HL-60 (cell line): ENCODE measurements around the gene MRPS18A.

Experiments used
- DNase-seq, 2 experiments: peaks; one replicate each; pipeline ENCODE4 v3.0.0-alpha.2; 2010 to 2020; ENCODE audit warnings: low read depth in 1 of 2, low spot score in 1 of 2
- H3K27ac ChIP-seq: fragments of 250-450 bp; sonication (Bioruptor Pico); replicated peaks from 2 replicates; pipeline ENCODE4 v1.5.1; 2020; ENCODE audit warnings: mild to moderate bottlenecking, moderate library complexity
- H3K27me3 ChIP-seq: fragments of 250-450 bp; sonication (Bioruptor Pico); 2 replicates; pipeline ENCODE4 v1.5.1; 2021; ENCODE audit warnings: mild to moderate bottlenecking, moderate library complexity; ENCODE audit not compliant: insufficient read depth, poor library complexity, severe bottlenecking
- H3K4me3 ChIP-seq: replicated peaks from 2 replicates; pipeline ENCODE4 v1.5.1; 2011; ENCODE audit warnings: mild to moderate bottlenecking, control low read depth, low read length; ENCODE audit not compliant: insufficient read depth
- GABPA ChIP-seq: IDR thresholded peaks from 2 replicates; pipeline ENCODE4 v1.6.1; 2012; ENCODE audit warnings: low read depth
- POLR2AphosphoS5 ChIP-seq: IDR thresholded peaks from 2 replicates; pipeline ENCODE4 v1.6.1; 2012; ENCODE audit warnings: low read depth
- SPI1 ChIP-seq: IDR thresholded peaks from 2 replicates; pipeline ENCODE4 v1.6.1; 2012; ENCODE audit warnings: low read depth, mild to moderate bottlenecking, borderline replicate concordance
- TF ChIP-seq, protein P1 (sequence below): IDR thresholded peaks from one replicate; pipeline ENCODE4 v1.5.1; 2011; ENCODE audit warnings: low read length, control low read depth, inconsistent platforms; ENCODE audit not compliant: insufficient read depth
- TF ChIP-seq, protein P2 (sequence below): IDR thresholded peaks from 2 replicates; pipeline ENCODE4 v1.6.1; 2012; ENCODE audit warnings: low read depth; ENCODE audit not compliant: insufficient replicate concordance

The MRPS18A gene

GRCh38 chr6:43628393-43629103 lies 59.0 kb downstream of the MRPS18A start:
- Histone ChIP-seq H3K4me3 (peak overlapping the region; percentile 67), H3K27me3 (no peaks in the 10 kb centered on the region), H3K27ac (peak overlapping the region; percentile 90)
- DNase-seq = peak; percentile 56 to 57
- TF ChIP-seq, protein P1, sequence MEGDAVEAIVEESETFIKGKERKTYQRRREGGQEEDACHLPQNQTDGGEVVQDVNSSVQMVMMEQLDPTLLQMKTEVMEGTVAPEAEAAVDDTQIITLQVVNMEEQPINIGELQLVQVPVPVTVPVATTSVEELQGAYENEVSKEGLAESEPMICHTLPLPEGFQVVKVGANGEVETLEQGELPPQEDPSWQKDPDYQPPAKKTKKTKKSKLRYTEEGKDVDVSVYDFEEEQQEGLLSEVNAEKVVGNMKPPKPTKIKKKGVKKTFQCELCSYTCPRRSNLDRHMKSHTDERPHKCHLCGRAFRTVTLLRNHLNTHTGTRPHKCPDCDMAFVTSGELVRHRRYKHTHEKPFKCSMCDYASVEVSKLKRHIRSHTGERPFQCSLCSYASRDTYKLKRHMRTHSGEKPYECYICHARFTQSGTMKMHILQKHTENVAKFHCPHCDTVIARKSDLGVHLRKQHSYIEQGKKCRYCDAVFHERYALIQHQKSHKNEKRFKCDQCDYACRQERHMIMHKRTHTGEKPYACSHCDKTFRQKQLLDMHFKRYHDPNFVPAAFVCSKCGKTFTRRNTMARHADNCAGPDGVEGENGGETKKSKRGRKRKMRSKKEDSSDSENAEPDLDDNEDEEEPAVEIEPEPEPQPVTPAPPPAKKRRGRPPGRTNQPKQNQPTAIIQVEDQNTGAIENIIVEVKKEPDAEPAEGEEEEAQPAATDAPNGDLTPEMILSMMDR = no peak
- TF ChIP-seq, protein P2, sequence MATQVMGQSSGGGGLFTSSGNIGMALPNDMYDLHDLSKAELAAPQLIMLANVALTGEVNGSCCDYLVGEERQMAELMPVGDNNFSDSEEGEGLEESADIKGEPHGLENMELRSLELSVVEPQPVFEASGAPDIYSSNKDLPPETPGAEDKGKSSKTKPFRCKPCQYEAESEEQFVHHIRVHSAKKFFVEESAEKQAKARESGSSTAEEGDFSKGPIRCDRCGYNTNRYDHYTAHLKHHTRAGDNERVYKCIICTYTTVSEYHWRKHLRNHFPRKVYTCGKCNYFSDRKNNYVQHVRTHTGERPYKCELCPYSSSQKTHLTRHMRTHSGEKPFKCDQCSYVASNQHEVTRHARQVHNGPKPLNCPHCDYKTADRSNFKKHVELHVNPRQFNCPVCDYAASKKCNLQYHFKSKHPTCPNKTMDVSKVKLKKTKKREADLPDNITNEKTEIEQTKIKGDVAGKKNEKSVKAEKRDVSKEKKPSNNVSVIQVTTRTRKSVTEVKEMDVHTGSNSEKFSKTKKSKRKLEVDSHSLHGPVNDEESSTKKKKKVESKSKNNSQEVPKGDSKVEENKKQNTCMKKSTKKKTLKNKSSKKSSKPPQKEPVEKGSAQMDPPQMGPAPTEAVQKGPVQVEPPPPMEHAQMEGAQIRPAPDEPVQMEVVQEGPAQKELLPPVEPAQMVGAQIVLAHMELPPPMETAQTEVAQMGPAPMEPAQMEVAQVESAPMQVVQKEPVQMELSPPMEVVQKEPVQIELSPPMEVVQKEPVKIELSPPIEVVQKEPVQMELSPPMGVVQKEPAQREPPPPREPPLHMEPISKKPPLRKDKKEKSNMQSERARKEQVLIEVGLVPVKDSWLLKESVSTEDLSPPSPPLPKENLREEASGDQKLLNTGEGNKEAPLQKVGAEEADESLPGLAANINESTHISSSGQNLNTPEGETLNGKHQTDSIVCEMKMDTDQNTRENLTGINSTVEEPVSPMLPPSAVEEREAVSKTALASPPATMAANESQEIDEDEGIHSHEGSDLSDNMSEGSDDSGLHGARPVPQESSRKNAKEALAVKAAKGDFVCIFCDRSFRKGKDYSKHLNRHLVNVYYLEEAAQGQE = no peak
- TF ChIP-seq GABPA = no peak; the same call in 1 of the 2 replicates
- TF ChIP-seq POLR2AphosphoS5 = 0 out of 2 replicates have a peak, but pooled peaks have one; percentile 5
- no peak for TF ChIP-seq SPI1

DNA sequence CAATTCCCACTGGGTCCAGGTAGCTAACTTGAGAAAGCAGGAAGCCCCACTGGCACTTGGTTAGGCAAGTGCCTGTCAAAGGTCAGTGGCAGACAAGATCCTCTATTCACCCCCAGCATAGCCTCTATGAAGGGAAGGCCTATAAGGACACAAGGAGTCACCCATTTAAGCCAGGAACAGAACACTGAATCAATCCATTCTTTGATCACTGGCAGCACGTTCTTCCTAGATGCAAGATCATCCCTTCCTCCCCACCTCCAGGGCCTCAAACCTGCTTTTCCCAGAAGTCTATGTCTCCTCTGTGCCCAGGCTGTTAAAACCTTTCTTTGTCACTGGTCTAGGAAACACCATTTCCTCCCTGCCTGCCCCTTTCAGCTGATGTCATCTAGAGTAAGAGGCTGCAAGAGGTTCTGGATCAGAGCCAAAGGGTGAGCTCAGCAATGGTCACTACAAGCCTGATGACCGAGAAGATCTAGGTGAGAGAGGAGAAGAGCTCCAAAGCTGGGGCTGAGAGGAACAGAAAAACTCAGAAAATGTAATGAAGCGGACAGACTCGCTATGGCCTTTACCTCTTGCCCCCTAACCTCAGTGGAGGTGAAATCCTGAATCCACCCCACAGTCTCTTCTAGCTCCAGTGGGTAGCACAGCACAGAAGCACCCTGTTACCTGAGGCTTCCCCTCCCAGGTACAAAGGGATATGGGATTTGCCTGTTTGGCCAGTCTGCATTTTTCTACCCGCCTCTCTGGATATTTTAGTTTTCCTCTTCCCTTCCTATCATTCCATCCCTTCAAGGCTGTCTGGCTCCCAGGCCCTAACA lies 60.4 kb downstream of the MRPS18A start:
- Histone ChIP-seq H3K27ac (peak overlapping the region; percentile 90; the same call in 1 of the 2 replicates), H3K27me3 (no peaks in the 10 kb centered on the region), H3K4me3 (no peak overlapping the region)
- peak; percentile 52 to 57 for DNase-seq
- TF ChIP-seq POLR2AphosphoS5 (0 out of 2 replicates have a peak, but pooled peaks have one; percentile 28), GABPA (no peak)

- no peak for DNase-seq
- Histone ChIP-seq H3K27me3 (no peaks in the 10 kb centered on the region), H3K4me3 (no peak overlapping the region), H3K27ac (no peak overlapping the region)
- no peak for TF ChIP-seq GABPA
- TF ChIP-seq, protein P1 = no peak
- TF ChIP-seq, protein P2 = no peak
- no peak for TF ChIP-seq SPI1
- no peak for TF ChIP-seq POLR2AphosphoS5
Observed at GRCh38 chr6:43625393-43625992, 62.1 kb downstream of the MRPS18A start.

GRCh38 chr6:43624786-43625288 lies 62.8 kb downstream of the MRPS18A start:
- TF ChIP-seq, protein P2 = no peak
- TF ChIP-seq GABPA (no peak), SPI1 (no peak), POLR2AphosphoS5 (no peak)
- TF ChIP-seq, protein P1 = no peak
- no peak for DNase-seq
- Histone ChIP-seq H3K4me3 (no peak overlapping the region), H3K27ac (no peak overlapping the region), H3K27me3 (no peaks in the 10 kb centered on the region)
